ENCODE results near the gene ZWINT. TPM values are rescaled to one million over a fixed set of nuclear protein-coding genes. Genes with fewer than 3 reads are reported as not detected.

ZWINT gene
- total and polyA plus RNA-seq, 3 donors from 2014 or later, result 36.7 to 83.8 (median 61.4) TPM

- no peak overlapping the region for H3K4me3 ChIP-seq
- H3K27ac ChIP-seq, result no peak overlapping the region
- H3K27me3 ChIP-seq, result no peaks in the 10 kb centered on the region
- H3K36me3 ChIP-seq (ENCODE audit: low read depth, missing control alignments), result no peaks in the 10 kb centered on the region
- no peak for TF ChIP-seq POLR2A (IDR thresholded peaks at IDR 0.05)
- no peaks in the 10 kb centered on the region for H3K9me3 ChIP-seq
- no peak for DNase-seq
- intact Hi-C loops (cut with DNase I; ENCODE audit: low total_unique reads), result no loop called here
- no peaks in the 10 kb centered on the region for H3K4me1 ChIP-seq
Observed at GRCh38 chr10:56346845-56347415, 14.1 kb downstream of the ZWINT start.

GRCh38 chr10:56341612-56342011, 19.4 kb downstream of the ZWINT start:
- no peak overlapping the region for H3K4me3 ChIP-seq
- WGBS, 2 donors, result 85 to 93% methylated on average over 1 of the region's 1 CpG
- no peaks in the 10 kb centered on the region for H3K36me3 ChIP-seq (ENCODE audit: low read depth, missing control alignments)
- no peaks in the 10 kb centered on the region for H3K9me3 ChIP-seq
- no peak overlapping the region for H3K27ac ChIP-seq
- DNase-seq, result no peak
- H3K4me1 ChIP-seq, result no peaks in the 10 kb centered on the region
- intact Hi-C loops (cut with DNase I; ENCODE audit: low total_unique reads), result no loop called here
- TF ChIP-seq POLR2A (IDR thresholded peaks at IDR 0.05) (no peak), CTCF (IDR thresholded peaks at IDR 0.05) (no peak)
- no peaks in the 10 kb centered on the region for H3K27me3 ChIP-seq

GRCh38 chr10:56329961-56330360, 31.1 kb downstream of the ZWINT start:
- no peaks in the 10 kb centered on the region for H3K36me3 ChIP-seq (ENCODE audit: low read depth, missing control alignments)
- WGBS, 2 donors, result 93 to 95% methylated on average over 2 of the region's 2 CpGs
- H3K27ac ChIP-seq, result no peak overlapping the region
- H3K4me3 ChIP-seq, result no peak overlapping the region
- intact Hi-C loops (cut with DNase I; ENCODE audit: low total_unique reads), result no loop called here
- no peak for DNase-seq
- TF ChIP-seq POLR2A (IDR thresholded peaks at IDR 0.05) (no peak), CTCF (IDR thresholded peaks at IDR 0.05) (no peak)
- H3K4me1 ChIP-seq, result no peaks in the 10 kb centered on the region
- no peaks in the 10 kb centered on the region for H3K9me3 ChIP-seq
- no peaks in the 10 kb centered on the region for H3K27me3 ChIP-seq

- TF ChIP-seq CTCF (IDR thresholded peaks at IDR 0.05), result no peak
- no peak for TF ChIP-seq POLR2A (IDR thresholded peaks at IDR 0.05)
- 70 to 72% methylated on average over 3 of the region's 3 CpGs for WGBS, 2 donors
- Histone ChIP-seq H3K4me1 (no peaks in the 10 kb centered on the region), H3K27me3 (no peaks in the 10 kb centered on the region), H3K36me3 (ENCODE audit: low read depth, missing control alignments) (no peaks in the 10 kb centered on the region), H3K27ac (no peak overlapping the region), H3K9me3 (no peaks in the 10 kb centered on the region), H3K4me3 (no peak overlapping the region)
- intact Hi-C loops (cut with DNase I; ENCODE audit: low total_unique reads), result no loop called here
- DNase-seq, result no peak
Observed at GRCh38 chr10:56327118-56327517, 33.9 kb downstream of the ZWINT start.

- no peaks in the 10 kb centered on the region for H3K27me3 ChIP-seq
- no peaks in the 10 kb centered on the region for H3K9me3 ChIP-seq
- intact Hi-C loops (cut with DNase I; ENCODE audit: low total_unique reads), result no loop called here
Observed at GRCh38 chr10:56319386-56319785, 41.7 kb downstream of the ZWINT start.

More at GRCh38 chr10:56319386-56319785, 41.7 kb downstream of the ZWINT start:
- Histone ChIP-seq H3K27ac (no peak overlapping the region), H3K4me3 (no peak overlapping the region), H3K4me1 (no peaks in the 10 kb centered on the region), H3K36me3 (ENCODE audit: low read depth, missing control alignments) (no peaks in the 10 kb centered on the region)
- DNase-seq, result no peak
- TF ChIP-seq POLR2A (IDR thresholded peaks at IDR 0.05), result no peak
- no peak for TF ChIP-seq CTCF (IDR thresholded peaks at IDR 0.05)

Data from testis (tissue), 3 donors.